ENCODE measurements around the gene TLE5. TPM values are rescaled to one million over a fixed set of nuclear protein-coding genes. Genes with fewer than 3 reads are reported as not detected.
"Not testable (repeated sequence)": the region's sequence is repeated elsewhere in the genome, so short reads cannot be mapped to it uniquely, and the experiment has no call there.

The TLE5 gene
- total RNA-seq, 2 donors from 2014 or later = 407 to 409 TPM

GRCh38 chr19:3012621-3013262 is 49.6 kb downstream of the TLE5 start:
- DNase-seq = no peak
- Histone ChIP-seq H3K36me3 (no peaks in the 10 kb centered on the region), H3K4me1 (no peaks in the 10 kb centered on the region), H3K9me3 (no peaks in the 10 kb centered on the region), H3K4me3 (no peak overlapping the region), H3K27ac (no peak overlapping the region), H3K27me3 (no peaks in the 10 kb centered on the region), H3K9ac (ENCODE audit: low read depth in 2 of 2, low read length in 2 of 2) (no peak overlapping the region)
- no peak for TF ChIP-seq CTCF (IDR thresholded peaks at IDR 0.05)
- intact Hi-C loops (cut with DNase I) = no loop called here

DNA sequence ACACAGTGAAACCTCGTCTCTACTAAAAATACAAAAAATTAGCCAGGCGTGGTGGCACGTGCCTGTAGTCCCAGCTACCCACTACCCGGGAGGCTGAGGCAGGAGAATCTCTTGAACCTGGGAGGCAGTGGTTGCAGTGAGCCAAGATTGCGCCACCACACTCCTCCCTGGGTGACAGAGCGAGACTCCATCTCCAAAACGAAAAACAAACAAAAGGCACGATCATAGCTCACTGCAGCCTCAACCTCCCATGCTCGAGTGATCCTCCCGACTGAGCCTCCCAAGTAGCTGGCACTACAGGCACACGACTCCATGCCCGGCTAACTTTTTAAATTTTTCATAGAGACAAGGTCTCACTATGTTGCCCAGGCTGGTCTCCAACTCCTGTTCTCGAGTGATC is 50.2 kb downstream of the TLE5 start:
- H3K27me3 ChIP-seq; H3K9me3 ChIP-seq; H3K36me3 ChIP-seq; H3K27ac ChIP-seq; intact Hi-C loops (cut with DNase I); H3K9ac ChIP-seq (ENCODE audit: low read depth in 2 of 2, low read length in 2 of 2); DNase-seq; H3K4me1 ChIP-seq; H3K4me3 ChIP-seq: not testable (repeated sequence)

DNA sequence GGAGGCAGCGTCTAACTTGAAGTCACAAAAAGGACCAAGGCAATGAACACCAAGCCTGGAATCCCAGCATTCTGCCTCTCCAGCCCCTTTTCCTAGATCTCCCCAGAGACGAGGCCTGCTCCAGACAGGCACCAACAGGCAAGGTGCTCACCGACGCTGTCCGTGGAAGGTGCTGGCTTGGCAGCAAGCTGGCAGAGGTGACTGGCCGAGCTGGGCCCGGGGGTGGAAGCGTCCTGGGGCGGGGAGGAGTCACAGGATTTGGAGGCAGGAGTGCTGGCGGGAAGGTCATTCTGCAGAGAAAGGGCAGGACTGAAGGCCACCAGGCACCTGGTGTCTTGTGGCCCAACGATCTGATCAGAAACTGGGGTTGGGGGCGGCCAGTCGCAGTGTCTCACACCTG is 51.4 kb downstream of the TLE5 start:
- Histone ChIP-seq H3K27ac (no peak overlapping the region), H3K27me3 (no peaks in the 10 kb centered on the region), H3K4me3 (no peak overlapping the region), H3K9me3 (no peaks in the 10 kb centered on the region), H3K9ac (ENCODE audit: low read depth in 2 of 2, low read length in 2 of 2) (no peak overlapping the region), H3K4me1 (no peaks in the 10 kb centered on the region), H3K36me3 (no peaks in the 10 kb centered on the region)
- intact Hi-C loops (cut with DNase I) = no loop called here
- no peak for TF ChIP-seq CTCF (IDR thresholded peaks at IDR 0.05)
- no peak for DNase-seq

DNA sequence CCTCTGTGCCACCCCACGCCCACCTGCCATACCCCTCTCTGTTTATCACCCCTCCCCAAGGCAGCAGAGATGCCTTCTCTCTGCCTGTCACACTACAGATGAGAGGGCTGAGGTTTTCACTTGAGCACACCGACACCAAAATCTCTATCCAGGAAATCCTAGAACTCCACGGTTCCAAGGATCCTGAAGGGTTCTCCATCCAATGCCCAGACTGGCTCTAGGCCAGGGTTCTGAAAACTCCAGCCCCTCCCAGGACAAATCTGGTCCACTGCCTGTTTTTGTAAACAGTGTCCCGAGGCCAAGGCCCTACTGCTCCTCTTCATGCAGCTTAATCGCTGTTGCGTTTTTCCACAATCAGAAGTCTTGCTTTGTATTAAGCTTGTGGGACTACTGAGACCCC is 53.3 kb downstream of the TLE5 start:
- H3K27ac ChIP-seq = no peak overlapping the region
- no peak overlapping the region for H3K9ac ChIP-seq (ENCODE audit: low read depth in 2 of 2, low read length in 2 of 2)
- H3K27me3 ChIP-seq = no peaks in the 10 kb centered on the region
- no peaks in the 10 kb centered on the region for H3K4me1 ChIP-seq
- DNase-seq = no peak
- H3K36me3 ChIP-seq = no peaks in the 10 kb centered on the region
- no peak for TF ChIP-seq CTCF (IDR thresholded peaks at IDR 0.05)
- intact Hi-C loops (cut with DNase I) = no loop called here
- no peak overlapping the region for H3K4me3 ChIP-seq
- no peaks in the 10 kb centered on the region for H3K9me3 ChIP-seq

GRCh38 chr19:3007975-3008374 is 54.3 kb downstream of the TLE5 start:
- intact Hi-C loops (cut with DNase I) = no loop called here
- Histone ChIP-seq H3K27ac (no peak overlapping the region), H3K4me1 (no peaks in the 10 kb centered on the region), H3K4me3 (no peak overlapping the region), H3K36me3 (no peaks in the 10 kb centered on the region), H3K27me3 (no peaks in the 10 kb centered on the region), H3K9ac (ENCODE audit: low read depth in 2 of 2, low read length in 2 of 2) (no peak overlapping the region), H3K9me3 (no peaks in the 10 kb centered on the region)
- TF ChIP-seq CTCF (IDR thresholded peaks at IDR 0.05) = no peak
- no peak for DNase-seq

DNA sequence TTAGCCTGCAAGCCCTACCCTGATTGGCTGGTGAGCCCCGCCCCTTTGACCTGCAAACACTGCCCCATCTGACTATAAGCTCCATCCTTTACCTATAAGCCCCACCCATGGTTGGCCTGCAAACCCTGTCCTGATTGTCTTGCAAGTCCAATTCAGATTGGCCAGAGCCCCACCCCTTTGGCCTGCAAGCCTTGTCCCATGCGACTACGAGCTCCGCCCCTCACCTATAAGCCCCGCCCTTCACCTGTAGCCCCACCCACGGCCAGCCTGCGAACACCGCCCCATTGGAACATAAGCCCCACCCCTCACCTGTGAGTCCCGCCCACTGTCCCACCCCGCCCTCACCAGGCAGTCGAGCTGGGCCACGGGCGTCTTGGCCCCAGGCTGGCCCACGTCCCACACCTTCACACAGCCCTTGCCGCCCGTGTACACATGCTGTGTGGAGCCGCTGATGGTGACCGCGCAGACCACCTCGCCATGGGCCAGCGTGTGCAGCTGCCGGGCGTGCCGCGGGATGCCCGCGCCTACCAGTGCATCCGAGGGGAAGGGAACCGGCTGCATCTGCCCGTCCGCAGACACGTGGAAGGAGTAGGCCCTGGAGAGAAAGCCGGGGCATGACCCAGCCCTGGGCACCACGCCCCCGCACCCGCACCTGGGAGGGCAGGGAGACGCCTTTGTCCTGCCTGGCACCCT is 56.1 kb downstream of the TLE5 start:
- H3K4me1 ChIP-seq = no peaks in the 10 kb centered on the region
- intact Hi-C loops (cut with DNase I) = no loop called here
- H3K36me3 ChIP-seq = no peaks in the 10 kb centered on the region
- no peaks in the 10 kb centered on the region for H3K27me3 ChIP-seq
- no peaks in the 10 kb centered on the region for H3K9me3 ChIP-seq
- no peak for TF ChIP-seq CTCF (IDR thresholded peaks at IDR 0.05)
- no peak overlapping the region for H3K9ac ChIP-seq (ENCODE audit: low read depth in 2 of 2, low read length in 2 of 2)
- H3K27ac ChIP-seq = no peak overlapping the region
- H3K4me3 ChIP-seq = no peak overlapping the region
- DNase-seq = peak; percentile 61
